Breast epithelium (tissue), 4 donors: ENCODE measurements around the gene CYP4F3. TPM values are rescaled to one million over a fixed set of nuclear protein-coding genes. Genes with fewer than 3 reads are reported as not detected.

ENCODE experiments used
- DNase-seq, 2 donors: peaks; one replicate each; pipeline ENCODE4 v3.0.0-alpha.2; 2019; ENCODE audit warnings: low spot score in 2 of 2
- H3K27ac ChIP-seq, 2 donors: fragments of 200-600 bp; sonication (generic) in 1 of 2; one replicate each; pipeline ENCODE4 v1.5.1; 2016 to 2019; ENCODE audit warnings: mild to moderate bottlenecking in 1 of 2
- H3K27me3 ChIP-seq, 2 donors: fragments of 200-600 bp; sonication (generic) in 1 of 2; one replicate each; pipeline versions ENCODE4 v1.5.1 to v1.6.0; 2017 to 2019; ENCODE audit warnings: control low read depth in 1 of 2, mild to moderate bottlenecking in 1 of 2
- H3K36me3 ChIP-seq: fragments of 200-600 bp; one replicate; pipeline ENCODE4 v1.5.1; 2019
- H3K4me1 ChIP-seq, 2 donors: fragments of 200-600 bp; sonication (generic); one replicate each; pipeline ENCODE4 v1.5.1; 2016 to 2019; ENCODE audit warnings: control low read depth in 1 of 2
- H3K4me3 ChIP-seq, 3 donors: fragments of 200-600 bp; sonication (generic); 1 replicate in 2 of 3; 2 replicates in 1 of 3; pipeline ENCODE4 v1.5.1; 2016 to 2019; ENCODE audit warnings: mild to moderate bottlenecking in 3 of 3, moderate library complexity in 2 of 3
- H3K9me3 ChIP-seq, 2 donors: fragments of 200-600 bp; sonication (generic) in 1 of 2; one replicate each; pipeline ENCODE4 v1.5.1; 2016 to 2019; ENCODE audit warnings: control low read depth in 1 of 2
- POLR2A ChIP-seq: fragments of 450-650 bp; IDR thresholded peaks from one replicate; pipeline ENCODE4 v1.6.1; 2016; ENCODE audit warnings: antibody characterized with exemption, mild to moderate bottlenecking, moderate library complexity
- POLR2AphosphoS5 ChIP-seq, 3 donors: sonication (generic); formaldehyde crosslinking; IDR thresholded peaks; one replicate each; pipeline ENCODE4 v1.6.1; 2017; ENCODE audit warnings: antibody characterized with exemption in 3 of 3
- intact Hi-C: fragments of 100-400 bp; cut with DNase I; formaldehyde crosslinking; loops from one replicate; pipeline ENCODE4 v1.15.1; 2023; ENCODE audit warnings: low total_unique reads
- total RNA-seq, 3 donors: library from RNA; depleted of rRNA; stranded (reverse); fragments of >200 nt; gene quantifications; one replicate each; pipeline ENCODE4 v1.1.0, GENCODE V29; 2016
- TF ChIP-seq, protein P1 (sequence below), 3 donors: fragments of 450-650 bp; IDR thresholded peaks; one replicate each; pipeline ENCODE4 v1.5.1; 2016 to 2017; ENCODE audit warnings: antibody characterized with exemption in 3 of 3, mild to moderate bottlenecking in 3 of 3, moderate library complexity in 3 of 3

CYP4F3 gene
- total RNA-seq, 3 donors from 2014 or later, result 0.16 to 0.44 TPM; not detected in 1

DNA sequence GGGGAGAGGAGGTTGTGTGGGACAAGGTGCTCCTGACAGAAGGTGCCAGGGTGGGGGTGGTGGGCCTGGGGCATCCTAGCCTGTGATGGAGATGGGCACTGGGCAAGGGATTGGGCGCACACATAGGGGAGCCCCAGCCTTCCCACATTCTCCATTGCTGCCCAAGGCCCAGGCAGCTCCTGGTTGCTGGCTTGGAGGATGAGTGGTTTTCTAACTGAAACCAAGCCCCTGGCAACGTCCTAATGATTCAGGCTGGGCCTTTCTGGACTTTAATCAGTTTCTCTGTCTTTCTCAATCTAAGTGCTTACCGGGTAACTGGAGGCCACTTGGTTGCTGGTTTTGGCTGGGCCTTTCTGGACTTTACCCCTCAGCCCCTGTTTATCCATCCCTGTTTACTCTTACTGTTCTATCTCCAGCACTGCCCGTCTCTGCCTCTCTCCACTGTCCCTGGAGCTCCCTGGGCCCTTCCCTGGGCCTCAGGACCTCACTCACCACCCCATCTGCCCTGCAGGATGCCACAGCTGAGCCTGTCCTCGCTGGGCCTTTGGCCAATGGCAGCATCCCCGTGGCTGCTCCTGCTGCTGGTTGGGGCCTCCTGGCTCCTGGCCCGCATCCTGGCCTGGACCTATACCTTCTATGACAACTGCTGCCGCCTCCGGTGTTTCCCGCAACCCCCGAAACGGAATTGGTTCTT lies 354 bp downstream of the CYP4F3 start:
- no peaks in the 10 kb centered on the region for H3K4me1 ChIP-seq
- no peak overlapping the region for H3K27ac ChIP-seq
- no peaks in the 10 kb centered on the region for H3K27me3 ChIP-seq
- intact Hi-C loops, result no loop called here
- no peaks in the 10 kb centered on the region for H3K9me3 ChIP-seq
- H3K4me3 ChIP-seq, result no peak overlapping the region
- DNase-seq, result no peak
- TF ChIP-seq, protein P1, sequence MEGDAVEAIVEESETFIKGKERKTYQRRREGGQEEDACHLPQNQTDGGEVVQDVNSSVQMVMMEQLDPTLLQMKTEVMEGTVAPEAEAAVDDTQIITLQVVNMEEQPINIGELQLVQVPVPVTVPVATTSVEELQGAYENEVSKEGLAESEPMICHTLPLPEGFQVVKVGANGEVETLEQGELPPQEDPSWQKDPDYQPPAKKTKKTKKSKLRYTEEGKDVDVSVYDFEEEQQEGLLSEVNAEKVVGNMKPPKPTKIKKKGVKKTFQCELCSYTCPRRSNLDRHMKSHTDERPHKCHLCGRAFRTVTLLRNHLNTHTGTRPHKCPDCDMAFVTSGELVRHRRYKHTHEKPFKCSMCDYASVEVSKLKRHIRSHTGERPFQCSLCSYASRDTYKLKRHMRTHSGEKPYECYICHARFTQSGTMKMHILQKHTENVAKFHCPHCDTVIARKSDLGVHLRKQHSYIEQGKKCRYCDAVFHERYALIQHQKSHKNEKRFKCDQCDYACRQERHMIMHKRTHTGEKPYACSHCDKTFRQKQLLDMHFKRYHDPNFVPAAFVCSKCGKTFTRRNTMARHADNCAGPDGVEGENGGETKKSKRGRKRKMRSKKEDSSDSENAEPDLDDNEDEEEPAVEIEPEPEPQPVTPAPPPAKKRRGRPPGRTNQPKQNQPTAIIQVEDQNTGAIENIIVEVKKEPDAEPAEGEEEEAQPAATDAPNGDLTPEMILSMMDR (IDR thresholded peaks at IDR 0.05), result no peak
- TF ChIP-seq POLR2A, result no peak
- no peak for TF ChIP-seq POLR2AphosphoS5 (IDR thresholded peaks at IDR 0.05)
- no peaks in the 10 kb centered on the region for H3K36me3 ChIP-seq

DNA sequence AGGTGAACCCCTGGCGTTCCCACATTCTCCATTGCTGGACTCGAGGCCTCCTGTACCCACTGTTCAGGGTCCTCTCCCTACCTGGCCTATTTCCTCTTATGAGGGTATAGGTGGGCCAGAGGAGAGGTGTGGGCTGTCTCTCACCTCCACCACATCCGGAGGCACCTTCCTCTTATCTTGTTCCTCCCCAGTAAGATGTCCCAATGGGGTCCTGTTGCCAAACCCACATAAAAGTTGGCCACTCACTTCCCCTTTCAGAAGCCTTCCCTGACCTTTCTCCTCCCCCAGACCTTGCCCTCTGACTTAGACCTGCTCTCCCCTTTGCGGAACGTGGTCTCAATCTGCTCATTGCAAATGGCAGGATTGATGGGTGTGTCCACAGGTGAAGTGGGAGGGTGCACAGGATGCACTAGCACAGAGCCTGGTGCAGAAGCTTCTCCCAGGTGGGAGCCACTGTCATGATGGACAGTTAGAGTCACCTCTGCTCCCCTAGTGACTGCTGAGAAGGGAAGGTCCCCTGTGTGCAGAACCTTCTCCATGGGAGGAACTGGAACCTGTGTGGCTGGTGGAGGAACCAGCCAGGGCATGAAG lies 1.3 kb downstream of the CYP4F3 start:
- DNase-seq, result no peak
- no peak overlapping the region for H3K4me3 ChIP-seq
- H3K4me1 ChIP-seq, result no peaks in the 10 kb centered on the region
- H3K27ac ChIP-seq, result no peak overlapping the region
- no peak for TF ChIP-seq POLR2AphosphoS5 (IDR thresholded peaks at IDR 0.05)
- H3K9me3 ChIP-seq, result no peaks in the 10 kb centered on the region
- H3K27me3 ChIP-seq, result no peaks in the 10 kb centered on the region
- intact Hi-C loops, result no loop called here
- H3K36me3 ChIP-seq, result no peaks in the 10 kb centered on the region

- Histone ChIP-seq H3K27me3 (no peaks in the 10 kb centered on the region), H3K9me3 (no peaks in the 10 kb centered on the region), H3K4me1 (no peaks in the 10 kb centered on the region), H3K36me3 (no peaks in the 10 kb centered on the region), H3K4me3 (no peak overlapping the region), H3K27ac (no peak overlapping the region)
- no peak for DNase-seq
- TF ChIP-seq, protein P1 (IDR thresholded peaks at IDR 0.05), result no peak
- TF ChIP-seq POLR2A, result no peak
- TF ChIP-seq POLR2AphosphoS5 (IDR thresholded peaks at IDR 0.05), result no peak
- intact Hi-C loops, result no loop called here
Measured at GRCh38 chr19:15642807-15643206, 2.1 kb downstream of the CYP4F3 start.

DNA sequence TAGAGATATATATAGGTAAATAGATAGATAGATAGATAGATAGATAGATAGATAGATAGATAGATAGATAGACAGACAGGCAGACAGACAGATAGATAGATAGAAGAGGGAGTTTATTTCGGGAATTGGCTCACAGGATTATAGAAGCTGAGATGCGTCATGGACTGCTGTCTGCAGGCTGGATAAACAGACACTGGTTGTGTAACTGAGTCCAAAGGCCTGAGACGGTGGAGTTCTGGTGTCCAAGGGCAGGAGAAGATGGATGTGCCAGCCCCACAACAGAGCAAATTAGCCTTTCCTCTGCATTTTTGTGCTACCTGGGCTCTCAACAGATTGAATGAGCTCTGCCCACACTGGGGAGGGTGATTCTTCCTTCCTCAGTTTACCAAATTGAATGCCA lies 2.7 kb downstream of the CYP4F3 start:
- Histone ChIP-seq H3K4me1 (no peaks in the 10 kb centered on the region), H3K27me3 (no peaks in the 10 kb centered on the region), H3K4me3 (no peak overlapping the region), H3K36me3 (no peaks in the 10 kb centered on the region), H3K27ac (no peak overlapping the region), H3K9me3 (no peaks in the 10 kb centered on the region)
- intact Hi-C loops, result no loop called here
- TF ChIP-seq, protein P1 (IDR thresholded peaks at IDR 0.05), result no peak
- TF ChIP-seq POLR2AphosphoS5 (IDR thresholded peaks at IDR 0.05) (no peak), POLR2A (no peak)
- no peak for DNase-seq

DNA sequence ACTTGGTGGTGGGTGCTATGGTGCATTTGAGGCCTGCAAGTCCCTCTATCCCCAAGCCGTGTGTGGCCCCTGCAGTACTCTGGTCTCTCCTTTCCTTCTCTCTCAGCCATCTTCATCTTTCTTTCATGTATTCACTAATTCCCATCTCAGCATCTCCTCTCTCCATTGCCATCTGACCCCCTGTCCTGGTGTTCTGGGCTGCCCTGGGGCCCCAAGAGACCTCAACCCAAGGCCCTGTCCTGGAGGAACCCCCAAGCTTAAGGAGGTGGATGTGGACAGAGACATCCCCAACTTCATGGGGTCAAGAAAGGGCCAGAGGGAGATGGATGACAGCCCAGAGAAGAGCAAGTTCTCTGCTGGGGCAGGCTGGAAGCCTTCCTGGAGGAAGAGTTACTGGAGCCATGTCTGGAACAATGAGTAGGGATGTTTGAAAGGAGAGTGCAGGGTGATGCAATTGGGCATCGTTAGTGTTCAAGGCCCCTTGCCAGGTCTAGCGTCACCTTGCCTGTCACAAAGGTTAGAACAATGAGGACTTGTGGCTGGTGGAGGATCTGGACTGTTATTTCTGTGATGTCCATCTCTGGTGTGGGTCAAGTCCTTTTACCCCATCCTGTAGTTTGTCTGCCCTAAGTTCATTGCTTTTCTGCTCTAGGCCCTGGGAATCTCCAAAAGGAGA lies 3.5 kb downstream of the CYP4F3 start:
- H3K36me3 ChIP-seq, result no peaks in the 10 kb centered on the region
- intact Hi-C loops, result no loop called here
- H3K27ac ChIP-seq, result no peak overlapping the region
- DNase-seq, result no peak
- H3K9me3 ChIP-seq, result no peaks in the 10 kb centered on the region
- H3K4me1 ChIP-seq, result no peaks in the 10 kb centered on the region
- no peaks in the 10 kb centered on the region for H3K27me3 ChIP-seq
- H3K4me3 ChIP-seq, result no peak overlapping the region
- no peak for TF ChIP-seq POLR2AphosphoS5 (IDR thresholded peaks at IDR 0.05)
- TF ChIP-seq, protein P1 (IDR thresholded peaks at IDR 0.05), result no peak
- no peak for TF ChIP-seq POLR2A
